EH (cell line): ENCODE results near the gene TMX2.
"Not testable (repeated sequence)": the region's sequence is repeated elsewhere in the genome, so short reads cannot be mapped to it uniquely, and the experiment has no call there.

Experiments used
- DNase-seq: peaks from one replicate; pipeline ENCODE4 v3.0.0-alpha.2; 2015; ENCODE audit warnings: low read depth

Gene TMX2

GRCh38 chr11:57712256-57713150, at the start of gene TMX2:
TMX2 (plus strand) TSS chr11:57712593; CDS start chr11:57712619, 26 bp downstream.
- DNase-seq = peak; percentile 100

GRCh38 chr11:57662893-57663292, 49.5 kb upstream of the TMX2 start:
- DNase-seq = no peak

- no peak for DNase-seq
Observed at GRCh38 chr11:57663975-57664374, 48.4 kb upstream of the TMX2 start.

GRCh38 chr11:57667117-57667735, 45.2 kb upstream of the TMX2 start:
- peak; percentile 99 for DNase-seq

- peak; percentile 99 for DNase-seq
Observed at GRCh38 chr11:57667736-57668433, 44.5 kb upstream of the TMX2 start, which contains the start of gene ZDHHC5. ZDHHC5 (plus strand) TSS chr11:57668114; CDS start chr11:57673091, 4,977 bp downstream.

GRCh38 chr11:57668434-57668782, 44.0 kb upstream of the TMX2 start:
- DNase-seq = peak; percentile 22

- no peak for DNase-seq
Observed at GRCh38 chr11:57674251-57674650, 38.1 kb upstream of the TMX2 start.

GRCh38 chr11:57675176-57675941, 37.0 kb upstream of the TMX2 start:
- DNase-seq = no peak

- DNase-seq = no peak
Observed at GRCh38 chr11:57679396-57679795, 33.0 kb upstream of the TMX2 start.

GRCh38 chr11:57680552-57680874, 31.9 kb upstream of the TMX2 start:
- DNase-seq = peak; percentile 59

- DNase-seq = no peak
Observed at GRCh38 chr11:57681168-57681567, 31.2 kb upstream of the TMX2 start.

- not testable (repeated sequence) for DNase-seq
Observed at GRCh38 chr11:57690474-57690873, 21.9 kb upstream of the TMX2 start.

GRCh38 chr11:57698843-57699365, 13.5 kb upstream of the TMX2 start:
- DNase-seq = no peak

- DNase-seq = no peak
Observed at GRCh38 chr11:57699813-57700212, 12.6 kb upstream of the TMX2 start.

- DNase-seq = no peak
Observed at GRCh38 chr11:57700425-57700824, 12.0 kb upstream of the TMX2 start.

- DNase-seq = no peak
Observed at GRCh38 chr11:57703341-57703740, 9.1 kb upstream of the TMX2 start.

- no peak for DNase-seq
Observed at GRCh38 chr11:57704932-57705331, 7.5 kb upstream of the TMX2 start.

- not testable (repeated sequence) for DNase-seq
Observed at GRCh38 chr11:57705432-57705831, 7.0 kb upstream of the TMX2 start.

GRCh38 chr11:57709802-57710367, 2.5 kb upstream of the TMX2 start:
- DNase-seq = no peak

- peak; percentile 84 for DNase-seq
Observed at GRCh38 chr11:57711414-57712255, 758 bp upstream of the TMX2 start, which contains the start of gene MED19. MED19 (minus strand) TSS chr11:57712215; CDS start chr11:57712179, 36 bp downstream.
